GM21723 (cell line): ENCODE data around the gene ANGPTL8.

ENCODE experiments used
- ATAC-seq: cut with Tn5 transposase; IDR thresholded peaks from one replicate; pipeline ENCODE4 v1.9.1; 2021; ENCODE audit warnings: mild to moderate bottlenecking, moderate library complexity; ENCODE audit not compliant: unreplicated experiment

Gene ANGPTL8

GRCh38 chr19:11286312-11286974 lies 47.0 kb downstream of the ANGPTL8 start:
- ATAC-seq = no peak

- no peak for ATAC-seq
These were observed 48.9 kb downstream of the ANGPTL8 start for GRCh38 chr19:11288349-11288748.

DNA sequence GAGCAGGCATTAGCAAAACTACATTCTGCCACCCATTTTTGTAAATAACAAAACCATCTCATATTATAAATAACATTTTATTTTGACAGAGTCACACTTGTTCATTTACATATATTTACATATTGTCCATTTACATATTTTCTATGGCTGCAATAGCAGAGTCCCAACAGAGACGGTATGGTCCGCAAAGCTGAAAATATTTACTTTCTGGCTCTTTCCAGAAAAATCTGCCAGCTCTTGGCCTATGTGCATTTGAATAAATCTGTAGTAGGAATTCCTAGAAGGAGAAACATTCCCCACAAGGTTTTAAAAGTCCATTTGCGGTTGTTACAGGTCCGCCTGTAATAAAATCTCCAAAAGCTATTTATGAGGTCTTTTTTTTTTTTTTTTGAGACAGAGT lies 50.8 kb downstream of the ANGPTL8 start:
- ATAC-seq = no peak

- no peak for ATAC-seq
These were observed 52.0 kb downstream of the ANGPTL8 start for GRCh38 chr19:11291415-11291814.
